ENCODE measurements around the gene MRPS25. TPM values are rescaled to one million over a fixed set of nuclear protein-coding genes. Genes with fewer than 3 reads are reported as not detected.

MRPS25 gene
- polyA plus RNA-seq, 1 donor from 2014 or later: 74.4 TPM

- no peaks in the 10 kb centered on the region for H3K27me3 ChIP-seq (ENCODE audit: insufficient read depth, low read depth, low read length)
- H3K9ac ChIP-seq (ENCODE audit: low read length): no peak overlapping the region
- H3K9me2 ChIP-seq (ENCODE audit: insufficient read depth, low read length): no peaks in the 10 kb centered on the region
- H3F3A ChIP-seq (ENCODE audit: insufficient read depth, low read length, poor library complexity, severe bottlenecking): no peaks in the 10 kb centered on the region
- no peak overlapping the region for H2AFZ ChIP-seq (ENCODE audit: low read depth, low read length)
- no peaks in the 10 kb centered on the region for H4K20me1 ChIP-seq (ENCODE audit: insufficient read depth)
- H3K27ac ChIP-seq (ENCODE audit: low read length): no peak overlapping the region
- no peaks in the 10 kb centered on the region for H3K9me3 ChIP-seq (ENCODE audit: low read length)
- TF ChIP-seq EZH2 (IDR thresholded peaks at IDR 0.05; ENCODE audit: borderline replicate concordance, insufficient read depth, low read length, poor library complexity, severe bottlenecking) (no peak), MXI1 (conservative IDR thresholded peaks at IDR 0.05; ENCODE audit: poor library complexity, severe bottlenecking) (no peak)
- H3K79me2 ChIP-seq (replicated peaks; ENCODE audit: insufficient read depth, low read length): peaks cover 2% of the 10 kb centered on the region
- no peak overlapping the region for H3K4me3 ChIP-seq (ENCODE audit: low read length)
- peaks cover 5% of the 10 kb centered on the region for H3K36me3 ChIP-seq (ENCODE audit: insufficient read depth, low read length)
- H3K4me2 ChIP-seq (ENCODE audit: low read length): no peak overlapping the region
Measured at GRCh38 chr3:15091575-15091974, 26.5 kb upstream of the MRPS25 start.

DNA sequence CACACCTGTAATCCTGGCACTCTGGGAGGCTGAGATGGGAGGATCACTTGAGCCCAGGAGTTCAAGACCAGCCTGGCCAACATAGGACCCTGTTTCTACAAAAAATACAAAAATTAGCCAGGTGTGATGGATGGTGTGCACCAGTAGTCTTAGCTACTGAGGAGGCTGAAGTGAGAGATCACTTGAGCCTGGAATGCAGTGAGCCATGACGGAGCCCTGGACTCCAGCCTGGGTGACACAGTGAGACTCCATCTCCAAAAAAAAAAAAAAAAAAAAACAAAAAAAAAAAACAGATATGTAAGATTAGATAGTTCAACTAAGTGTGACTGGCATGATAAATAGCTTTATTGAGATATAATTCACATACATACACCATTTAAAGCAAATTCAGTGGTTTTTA, 24.1 kb upstream of the MRPS25 start:
- no peaks in the 10 kb centered on the region for H4K20me1 ChIP-seq (ENCODE audit: insufficient read depth)
- no peak overlapping the region for H3K4me3 ChIP-seq (ENCODE audit: low read length)
- H3K9me3 ChIP-seq (ENCODE audit: low read length): no peaks in the 10 kb centered on the region
- no peaks in the 10 kb centered on the region for H3K27me3 ChIP-seq (ENCODE audit: insufficient read depth, low read depth, low read length)
- no peak overlapping the region for H3K4me2 ChIP-seq (ENCODE audit: low read length)
- peaks cover 3% of the 10 kb centered on the region for H3K36me3 ChIP-seq (ENCODE audit: insufficient read depth, low read length)
- H3K9ac ChIP-seq (ENCODE audit: low read length): no peak overlapping the region
- TF ChIP-seq POLR2AphosphoS5 (IDR thresholded peaks at IDR 0.05): no peak
- TF ChIP-seq REST (IDR thresholded peaks at IDR 0.05; ENCODE audit: borderline replicate concordance): no peak
- TF ChIP-seq, protein P1, sequence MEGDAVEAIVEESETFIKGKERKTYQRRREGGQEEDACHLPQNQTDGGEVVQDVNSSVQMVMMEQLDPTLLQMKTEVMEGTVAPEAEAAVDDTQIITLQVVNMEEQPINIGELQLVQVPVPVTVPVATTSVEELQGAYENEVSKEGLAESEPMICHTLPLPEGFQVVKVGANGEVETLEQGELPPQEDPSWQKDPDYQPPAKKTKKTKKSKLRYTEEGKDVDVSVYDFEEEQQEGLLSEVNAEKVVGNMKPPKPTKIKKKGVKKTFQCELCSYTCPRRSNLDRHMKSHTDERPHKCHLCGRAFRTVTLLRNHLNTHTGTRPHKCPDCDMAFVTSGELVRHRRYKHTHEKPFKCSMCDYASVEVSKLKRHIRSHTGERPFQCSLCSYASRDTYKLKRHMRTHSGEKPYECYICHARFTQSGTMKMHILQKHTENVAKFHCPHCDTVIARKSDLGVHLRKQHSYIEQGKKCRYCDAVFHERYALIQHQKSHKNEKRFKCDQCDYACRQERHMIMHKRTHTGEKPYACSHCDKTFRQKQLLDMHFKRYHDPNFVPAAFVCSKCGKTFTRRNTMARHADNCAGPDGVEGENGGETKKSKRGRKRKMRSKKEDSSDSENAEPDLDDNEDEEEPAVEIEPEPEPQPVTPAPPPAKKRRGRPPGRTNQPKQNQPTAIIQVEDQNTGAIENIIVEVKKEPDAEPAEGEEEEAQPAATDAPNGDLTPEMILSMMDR (IDR thresholded peaks at IDR 0.05; ENCODE audit: poor library complexity, severe bottlenecking): no peak
- no peak for TF ChIP-seq RAD21 (conservative IDR thresholded peaks at IDR 0.05)
- no peak overlapping the region for H3K27ac ChIP-seq (ENCODE audit: low read length)
- H3K9me2 ChIP-seq (ENCODE audit: insufficient read depth, low read length): no peaks in the 10 kb centered on the region
- H3F3A ChIP-seq (ENCODE audit: insufficient read depth, low read length, poor library complexity, severe bottlenecking): no peaks in the 10 kb centered on the region
- no peak overlapping the region for H2AFZ ChIP-seq (ENCODE audit: low read depth, low read length)
- H3K79me2 ChIP-seq (replicated peaks; ENCODE audit: insufficient read depth, low read length): no peaks in the 10 kb centered on the region

- Histone ChIP-seq H3K4me2 (ENCODE audit: low read length) (no peak overlapping the region), H3K9ac (ENCODE audit: low read length) (no peak overlapping the region), H3K27ac (ENCODE audit: low read length) (no peak overlapping the region), H3K9me2 (ENCODE audit: insufficient read depth, low read length) (no peaks in the 10 kb centered on the region), H3F3A (ENCODE audit: insufficient read depth, low read length, poor library complexity, severe bottlenecking) (no peaks in the 10 kb centered on the region), H2AFZ (ENCODE audit: low read depth, low read length) (no peak overlapping the region), H3K36me3 (ENCODE audit: insufficient read depth, low read length) (peaks cover 6% of the 10 kb centered on the region), H3K9me3 (ENCODE audit: low read length) (no peaks in the 10 kb centered on the region), H3K27me3 (ENCODE audit: insufficient read depth, low read depth, low read length) (no peaks in the 10 kb centered on the region), H3K79me2 (replicated peaks; ENCODE audit: insufficient read depth, low read length) (no peaks in the 10 kb centered on the region), H4K20me1 (ENCODE audit: insufficient read depth) (no peaks in the 10 kb centered on the region), H3K4me3 (ENCODE audit: low read length) (no peak overlapping the region)
- TF ChIP-seq, protein P1 (IDR thresholded peaks at IDR 0.05; ENCODE audit: poor library complexity, severe bottlenecking): no peak
- TF ChIP-seq RAD21 (conservative IDR thresholded peaks at IDR 0.05) (no peak), EP300 (conservative IDR thresholded peaks at IDR 0.05; ENCODE audit: poor library complexity, severe bottlenecking) (no peak), SMC3 (conservative IDR thresholded peaks at IDR 0.05; ENCODE audit: poor library complexity) (no peak), REST (IDR thresholded peaks at IDR 0.05; ENCODE audit: borderline replicate concordance) (no peak), MXI1 (conservative IDR thresholded peaks at IDR 0.05; ENCODE audit: poor library complexity, severe bottlenecking) (no peak), TAF1 (IDR thresholded peaks at IDR 0.05; ENCODE audit: low read depth) (no peak), POLR2AphosphoS5 (IDR thresholded peaks at IDR 0.05) (no peak), EZH2 (IDR thresholded peaks at IDR 0.05; ENCODE audit: borderline replicate concordance, insufficient read depth, low read length, poor library complexity, severe bottlenecking) (no peak)
Measured at GRCh38 chr3:15086699-15087098, 21.6 kb upstream of the MRPS25 start.
